NCI-H2227 (cell line): Measurements from ENCODE around the gene DHX35.

Experiments used
- DNase-seq: peaks from one replicate; lab custom pipeline; 2025; ENCODE audit not compliant: unreplicated experiment; lab: John Stamatoyannopoulos, UW

DHX35 gene

GRCh38 chr20:39052676-39053075, 90.5 kb downstream of the DHX35 start:
- DNase-seq, result no peak

GRCh38 chr20:39057143-39057542, 95.0 kb downstream of the DHX35 start:
- no peak for DNase-seq

- DNase-seq, result no peak
These were observed 95.8 kb downstream of the DHX35 start for GRCh38 chr20:39057911-39058310.

GRCh38 chr20:39059036-39059435, 96.9 kb downstream of the DHX35 start:
- no peak for DNase-seq

- DNase-seq, result peak; percentile 62
These were observed 104.5 kb downstream of the DHX35 start for GRCh38 chr20:39066471-39067242.

GRCh38 chr20:39067526-39068216, 105.5 kb downstream of the DHX35 start:
- no peak for DNase-seq

- DNase-seq, result no peak
These were observed 107.8 kb downstream of the DHX35 start for GRCh38 chr20:39069976-39070375.

GRCh38 chr20:39070484-39071231, 108.5 kb downstream of the DHX35 start:
- DNase-seq, result no peak

DNA sequence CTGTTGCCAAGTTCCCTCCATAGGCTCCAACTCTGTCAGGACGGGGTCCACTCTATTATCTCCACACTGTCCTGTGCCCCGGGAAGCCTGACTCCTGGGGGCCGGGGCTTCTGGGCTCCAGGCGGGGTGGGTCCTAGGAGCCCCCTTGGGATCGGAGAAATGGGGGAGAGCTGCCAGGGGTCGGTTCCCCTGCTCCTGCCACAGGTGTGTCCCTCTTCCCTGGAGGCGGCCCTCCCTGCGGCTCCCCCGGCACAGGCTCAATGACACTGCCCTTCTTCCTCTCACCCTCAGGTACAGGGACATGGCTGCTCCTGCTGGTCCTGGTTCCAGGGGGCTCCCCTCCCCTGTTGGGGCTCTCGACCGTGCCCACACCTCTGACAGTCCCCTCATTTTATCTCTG, 110.0 kb downstream of the DHX35 start:
- no peak for DNase-seq

DNA sequence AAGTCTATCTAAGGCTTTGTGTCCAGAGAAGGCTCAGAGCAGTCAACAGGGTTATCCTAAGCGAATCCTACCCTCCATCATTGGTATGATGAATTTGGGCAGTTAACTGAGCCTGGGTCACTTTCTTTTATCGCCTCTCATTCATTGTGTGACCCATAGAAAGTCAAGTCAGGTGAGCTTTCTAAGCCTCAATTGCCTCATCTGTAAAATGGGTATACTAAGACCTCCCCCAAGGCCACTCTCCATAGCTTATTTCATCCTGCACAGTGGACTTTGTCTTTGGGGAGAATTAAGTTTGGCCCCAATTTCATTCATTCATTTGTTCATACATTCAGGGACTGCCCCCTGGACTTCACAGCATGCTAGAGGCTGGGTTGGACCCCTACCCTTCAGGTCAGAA, 110.5 kb downstream of the DHX35 start:
- no peak for DNase-seq

DNA sequence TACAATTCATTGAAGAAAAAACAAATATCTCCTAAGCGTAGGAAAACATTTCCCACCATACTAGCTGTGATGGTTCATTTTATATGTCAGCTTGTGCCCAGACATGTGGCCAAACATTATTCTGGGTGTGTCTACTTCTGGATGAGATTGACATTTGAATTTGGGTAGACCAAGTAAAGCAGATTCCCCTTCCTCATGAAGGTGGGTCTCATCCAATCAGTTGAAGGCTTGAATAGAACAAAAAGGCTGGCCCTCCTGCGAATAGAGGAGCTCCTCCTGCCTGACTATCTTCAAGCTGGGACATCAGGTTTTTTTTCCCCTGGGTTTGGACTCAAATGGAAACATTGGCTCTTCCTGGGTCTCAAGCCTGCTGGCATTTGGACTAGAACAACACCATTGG, 113.6 kb downstream of the DHX35 start:
- DNase-seq, result no peak

DNA sequence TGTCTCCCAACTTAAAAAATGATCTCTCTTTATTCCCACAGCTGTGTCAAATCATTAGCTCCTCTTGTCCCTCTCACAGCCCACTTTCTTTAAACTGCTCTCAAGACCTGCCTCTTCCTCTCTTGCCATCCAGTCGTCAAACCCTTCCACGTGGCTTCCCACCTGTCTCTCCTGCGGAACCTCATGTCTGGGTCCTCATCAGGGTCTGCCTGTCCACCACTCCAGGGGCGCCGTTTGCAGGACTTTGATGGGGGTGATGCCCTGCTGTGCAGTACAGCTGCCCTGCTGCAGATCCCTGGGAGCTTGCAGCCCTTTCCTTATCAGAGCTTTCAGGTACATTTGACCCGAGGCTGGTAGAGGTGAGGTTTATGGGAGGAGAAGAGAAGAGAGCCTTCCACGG, 114.8 kb downstream of the DHX35 start:
- DNase-seq, result no peak

DNA sequence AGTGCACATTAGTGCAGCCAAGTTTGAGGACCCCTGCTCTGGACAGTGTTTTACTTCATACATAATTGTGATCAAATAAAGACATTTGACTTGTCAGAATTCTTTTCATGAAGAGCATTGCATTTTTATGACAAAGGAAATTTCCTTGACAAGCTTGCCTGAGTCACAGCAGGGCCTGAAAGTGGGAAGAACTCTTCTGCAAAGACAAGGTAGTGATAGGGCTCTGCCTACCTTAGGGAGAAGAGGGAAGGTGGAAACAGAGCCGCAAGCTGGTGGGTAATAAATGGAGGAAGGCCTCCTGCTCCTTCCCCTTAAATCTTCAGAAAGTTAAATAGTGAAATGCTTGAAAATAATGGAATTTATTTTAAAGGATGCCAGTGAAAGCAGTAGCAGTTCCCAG, 118.2 kb downstream of the DHX35 start:
- DNase-seq, result no peak

- DNase-seq, result peak; percentile 86
These were observed 119.1 kb downstream of the DHX35 start for GRCh38 chr20:39081255-39081654.

DNA sequence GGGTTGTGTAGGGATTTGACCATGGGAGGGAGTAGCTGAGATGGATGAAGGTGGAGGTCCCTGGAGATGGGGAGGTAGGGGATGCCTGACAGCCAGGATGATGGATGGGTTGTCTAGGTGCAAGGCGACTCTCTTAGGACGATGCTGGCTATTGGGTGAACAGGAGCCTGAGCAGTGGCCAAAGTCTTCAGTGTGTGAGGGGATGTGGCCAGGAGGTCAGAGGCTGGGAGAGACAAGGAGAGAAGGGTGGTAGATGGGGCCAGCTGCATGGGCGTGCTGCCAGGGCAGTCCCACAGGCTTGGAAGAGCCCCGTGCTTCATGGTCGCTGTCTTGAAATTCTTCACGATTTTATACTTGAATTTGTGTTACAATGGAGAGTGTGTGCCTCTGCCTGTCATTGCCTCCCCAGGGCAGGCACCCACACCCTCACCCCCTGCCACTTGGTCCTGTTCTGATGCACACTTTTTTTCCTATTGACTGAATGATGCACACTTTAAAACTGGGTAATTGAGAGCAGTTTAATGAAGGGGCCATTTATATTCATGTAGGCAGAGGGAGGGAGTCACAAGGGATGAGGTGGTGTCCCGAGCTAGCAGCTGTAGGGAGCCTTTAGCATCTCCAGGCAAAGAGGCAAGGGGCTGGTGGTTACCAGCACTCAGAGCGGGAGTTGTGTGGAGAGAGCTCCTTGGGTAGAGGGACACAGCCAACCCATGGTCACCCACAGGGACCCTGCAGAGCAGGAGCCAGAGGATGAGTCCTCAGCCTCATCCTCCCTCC, 120.7 kb downstream of the DHX35 start:
- no peak for DNase-seq

- DNase-seq, result no peak
These were observed 121.6 kb downstream of the DHX35 start for GRCh38 chr20:39083761-39084160.

DNA sequence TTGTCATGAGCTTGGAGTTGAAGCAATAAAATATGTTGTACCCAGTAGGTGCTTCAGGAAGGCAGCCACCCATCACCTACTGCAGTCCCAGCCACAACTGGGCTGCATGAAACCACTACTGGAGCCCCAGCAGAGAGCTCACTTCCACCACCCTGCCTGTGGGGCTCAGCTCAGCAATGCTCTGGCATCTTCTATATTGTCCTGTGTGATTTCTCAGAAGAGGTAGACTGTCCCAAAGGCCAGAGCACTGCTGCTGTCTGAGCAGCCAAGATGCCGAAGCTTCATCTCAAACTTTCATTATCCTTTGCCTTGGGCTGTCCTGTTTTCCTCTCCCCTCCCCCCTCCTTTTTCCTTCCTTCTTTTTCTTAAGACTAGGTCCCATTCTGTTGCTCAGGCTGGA, 126.9 kb downstream of the DHX35 start:
- no peak for DNase-seq
